Neutrophil (primary cell): ENCODE measurements around the gene FRY.

Experiments used
- H3K27ac ChIP-seq: fragments of 200-600 bp; sonication (generic); 2 replicates; pipeline ENCODE4 v1.5.1; 2016; ENCODE audit warnings: mild to moderate bottlenecking, moderate library complexity
- H3K27me3 ChIP-seq: fragments of 200-600 bp; sonication (generic); 2 replicates; pipeline ENCODE4 v1.6.0; 2016; ENCODE audit warnings: mild to moderate bottlenecking
- H3K36me3 ChIP-seq: fragments of 200-600 bp; sonication (generic); 2 replicates; pipeline ENCODE4 v1.5.1; 2017
- H3K4me1 ChIP-seq, 2 experiments: fragments of 200-600 bp in 1 of 2; sonication (generic) in 1 of 2; 1 replicate in 1 of 2; 2 replicates in 1 of 2; pipeline versions ENCODE4 v1.5.1 to v1.6.1; 2013 to 2016; ENCODE audit warnings: low read depth in 1 of 2, low read length in 1 of 2, mild to moderate bottlenecking in 1 of 2, moderate library complexity in 1 of 2; ENCODE audit not compliant: control insufficient read depth in 1 of 2, insufficient read depth in 1 of 2
- H3K4me3 ChIP-seq, 2 experiments: fragments of 200-600 bp in 1 of 2; sonication (generic) in 1 of 2; 1 replicate in 1 of 2; 2 replicates in 1 of 2; pipeline ENCODE4 v1.5.1; 2013 to 2016; ENCODE audit warnings: low read depth in 1 of 2, low read length in 1 of 2, mild to moderate bottlenecking in 1 of 2, moderate library complexity in 1 of 2
- H3K9me3 ChIP-seq: fragments of 200-600 bp; sonication (generic); 2 replicates; pipeline ENCODE4 v1.5.1; 2016
- CTCF ChIP-seq: fragments of 200-600 bp; sonication (generic); IDR thresholded peaks from 2 replicates; pipeline ENCODE4 v1.5.1; 2016; ENCODE audit warnings: antibody characterized with exemption

The FRY gene

GRCh38 chr13:32045537-32045936, 14.0 kb downstream of the FRY start:
- H3K36me3 ChIP-seq, result peaks cover 32% of the 10 kb centered on the region
- H3K27me3 ChIP-seq, result no peaks in the 10 kb centered on the region
- no peaks in the 10 kb centered on the region for H3K9me3 ChIP-seq
- peak overlapping the region in 1 of 2 experiments; percentile 38 for H3K4me3 ChIP-seq
- no peak for TF ChIP-seq CTCF
- H3K4me1 ChIP-seq, result peaks cover 58 to 75% of the 10 kb centered on the region in 2 experiments
- H3K27ac ChIP-seq, result peak overlapping the region; percentile 87

GRCh38 chr13:32045982-32046785, 14.6 kb downstream of the FRY start:
- TF ChIP-seq CTCF, result no peak
- H3K4me1 ChIP-seq, result peaks cover 58 to 75% of the 10 kb centered on the region in 2 experiments
- peak overlapping the region; percentile 87 for H3K27ac ChIP-seq
- H3K36me3 ChIP-seq, result peaks cover 28% of the 10 kb centered on the region
- H3K27me3 ChIP-seq, result no peaks in the 10 kb centered on the region
- H3K9me3 ChIP-seq, result no peaks in the 10 kb centered on the region
- peak overlapping the region; percentile 38 to 44 for H3K4me3 ChIP-seq

GRCh38 chr13:32047088-32047487, 15.5 kb downstream of the FRY start:
- Histone ChIP-seq H3K27ac (peak overlapping the region; percentile 87), H3K9me3 (no peaks in the 10 kb centered on the region), H3K4me1 (peaks cover 56 to 72% of the 10 kb centered on the region in 2 experiments), H3K4me3 (peak overlapping the region in 1 of 2 experiments; percentile 44), H3K36me3 (peaks cover 33% of the 10 kb centered on the region), H3K27me3 (no peaks in the 10 kb centered on the region)
- TF ChIP-seq CTCF, result no peak

GRCh38 chr13:32047793-32048192, 16.2 kb downstream of the FRY start:
- H3K27me3 ChIP-seq, result no peaks in the 10 kb centered on the region
- peak overlapping the region; percentile 35 to 44 for H3K4me3 ChIP-seq
- H3K9me3 ChIP-seq, result no peaks in the 10 kb centered on the region
- peak overlapping the region; percentile 87 for H3K27ac ChIP-seq
- peaks cover 49 to 65% of the 10 kb centered on the region in 2 experiments for H3K4me1 ChIP-seq
- TF ChIP-seq CTCF, result no peak
- peaks cover 34% of the 10 kb centered on the region for H3K36me3 ChIP-seq

- Histone ChIP-seq H3K36me3 (peaks cover 26% of the 10 kb centered on the region), H3K27me3 (no peaks in the 10 kb centered on the region), H3K4me1 (peaks cover 44 to 57% of the 10 kb centered on the region in 2 experiments), H3K9me3 (no peaks in the 10 kb centered on the region), H3K27ac (peak overlapping the region; percentile 87), H3K4me3 (peak overlapping the region in 1 of 2 experiments; percentile 31)
- no peak for TF ChIP-seq CTCF
Measured at GRCh38 chr13:32048816-32049215, 17.2 kb downstream of the FRY start.
